Panc1 (cell line): Measurements from ENCODE around the gene HS6ST3. TPM values are rescaled to one million over a fixed set of nuclear protein-coding genes. Genes with fewer than 3 reads are reported as not detected.

ENCODE experiments used
- ATAC-seq: fragments of 200-7000 bp; cut with Tn5 transposase; 2 replicates; pipeline ENCODE4 v1.9.1; 2020; ENCODE audit warnings: mild to moderate bottlenecking, moderate library complexity
- BruUV-seq: library from RNA; stranded (reverse); fragments of 400-500 nt; replicated peaks from 2 replicates; lab custom pipeline; 2021; lab: Mats Ljungman, UMichigan
- CTCF ChIA-PET: fragments of 300-600 bp; sonication (Branson Sonifier 250); formaldehyde crosslinking; loops from one replicate; lab custom pipeline; 2022; ENCODE audit warnings: antibody characterized with exemption; lab: Charles Lee
- POLR2A ChIA-PET: fragments of 300-600 bp; sonication (Branson Sonifier 250); formaldehyde crosslinking; loops from one replicate; lab custom pipeline; 2022; ENCODE audit warnings: antibody characterized with exemption; lab: Charles Lee
- DNase-seq: peaks from one replicate; pipeline ENCODE4 v3.0.0-alpha.2; 2010; ENCODE audit warnings: low read depth, low spot score
- H3K27ac ChIP-seq: 2 replicates; pipeline ENCODE4 v1.5.1; 2011; ENCODE audit warnings: mild to moderate bottlenecking, low read length, inconsistent platforms
- H3K27me3 ChIP-seq: fragments of 200-500 bp; sonication (Bioruptor generic); 2 replicates; pipeline ENCODE4 v1.6.0; 2014; ENCODE audit warnings: low read length, inconsistent platforms; ENCODE audit not compliant: control insufficient read depth, insufficient read depth
- H3K36me3 ChIP-seq: fragments of 200-500 bp; sonication (Bioruptor generic); 2 replicates; pipeline ENCODE4 v1.5.1; 2014; ENCODE audit warnings: inconsistent platforms, mild to moderate bottlenecking, low read length, moderate library complexity; ENCODE audit not compliant: control insufficient read depth, insufficient read depth
- H3K4me1 ChIP-seq: 2 replicates; pipeline ENCODE4 v1.5.1; 2011; ENCODE audit warnings: inconsistent platforms, mild to moderate bottlenecking, low read length, moderate library complexity; ENCODE audit not compliant: control insufficient read depth, insufficient read depth
- H3K4me3 ChIP-seq, 2 experiments: 2 replicates each; pipeline ENCODE4 v1.5.1; 2011 to 2012; ENCODE audit warnings: low read depth in 2 of 2, low read length in 2 of 2, mild to moderate bottlenecking in 2 of 2, inconsistent platforms in 1 of 2, moderate library complexity in 1 of 2
- H3K9me3 ChIP-seq: fragments of 200-500 bp; sonication (Bioruptor generic); 2 replicates; pipeline ENCODE4 v1.5.1; 2014; ENCODE audit warnings: low read depth, mild to moderate bottlenecking, inconsistent platforms, low read length, moderate library complexity; ENCODE audit not compliant: control insufficient read depth, insufficient read depth
- CTCF ChIP-seq: fragments of 450-650 bp; IDR thresholded peaks from 2 replicates; pipeline ENCODE4 v1.5.1; 2017; ENCODE audit warnings: mild to moderate bottlenecking
- POLR2AphosphoS5 ChIP-seq: IDR thresholded peaks from 2 replicates; pipeline ENCODE4 v1.6.1; 2012; ENCODE audit warnings: mild to moderate bottlenecking, low read depth, low read length, moderate library complexity
- REST ChIP-seq, 2 experiments: IDR thresholded peaks; 2 replicates each; pipeline ENCODE4 v1.6.1; 2011 to 2012; ENCODE audit warnings: low read depth in 2 of 2, control low read depth in 1 of 2, low read length in 1 of 2, mild to moderate bottlenecking in 1 of 2, moderate library complexity in 1 of 2; ENCODE audit not compliant: insufficient read depth in 1 of 2
- SIN3A ChIP-seq: IDR thresholded peaks from 2 replicates; pipeline ENCODE4 v1.6.1; 2012; ENCODE audit warnings: low read depth, mild to moderate bottlenecking, low read length, moderate library complexity, borderline replicate concordance; ENCODE audit not compliant: insufficient read depth
- TCF7L2 ChIP-seq: IDR thresholded peaks from 2 replicates; pipeline ENCODE4 v1.6.1; 2011; ENCODE audit warnings: mild to moderate bottlenecking, low read depth, low read length, inconsistent platforms
- in situ Hi-C: cut with HindIII; loops from 2 replicates; pipeline ENCODE4 v1.10.0; 2016; ENCODE audit warnings: low sequenced_read_pairs, low pct_unique_long_range_greater_than_20kb
- intact Hi-C: fragments of 100-400 bp; cut with micrococcal nuclease; formaldehyde crosslinking; loops from one replicate; pipeline ENCODE4 v1.10.0; 2022; ENCODE audit not compliant: unreplicated experiment
- total RNA-seq: library from RNA; stranded (reverse); gene quantifications from one replicate; pipeline ENCODE4 v1.2.1, GENCODE V29; 2021; ENCODE audit not compliant: unreplicated experiment

The HS6ST3 gene
- total RNA-seq, 1 experiment from 2014 or later: 0.13 TPM

DNA sequence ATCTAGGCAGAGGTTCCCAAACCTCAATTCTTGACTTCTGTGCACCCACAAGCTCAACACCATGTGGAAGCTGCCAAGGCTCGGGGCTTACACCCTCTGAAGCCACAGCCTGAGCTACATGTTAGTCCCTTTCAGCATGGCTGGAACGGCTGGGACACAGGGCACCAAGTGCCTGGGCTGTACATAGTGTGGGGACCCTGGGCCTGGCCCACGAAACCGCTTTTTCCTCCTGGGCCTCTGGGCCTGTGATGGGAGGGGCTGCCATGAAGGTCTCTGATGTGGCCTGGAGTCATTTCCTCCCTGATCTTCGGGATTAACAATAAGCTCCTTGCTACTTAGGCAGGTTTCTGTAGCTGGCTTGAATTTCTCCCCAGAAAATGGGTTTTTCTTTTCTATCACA, 108.1 kb downstream of the HS6ST3 start:
- ATAC-seq (no peak), DNase-seq (no peak)
- H3K4me1 ChIP-seq: no peaks in the 10 kb centered on the region
- H3K4me3 ChIP-seq: no peak overlapping the region
- no peak overlapping the region for H3K27ac ChIP-seq
- no peaks in the 10 kb centered on the region; the same call in 1 of the 2 replicates for H3K27me3 ChIP-seq
- in situ Hi-C loops (no loop called here), intact Hi-C loops (no loop called here)
- H3K9me3 ChIP-seq: no peaks in the 10 kb centered on the region
- ChIA-PET POLR2A (no interaction called here), CTCF (no interaction called here)
- no TSS peak for BruUV-seq
- TF ChIP-seq SIN3A (no peak), TCF7L2 (no peak), CTCF (no peak), REST (IDR thresholded peaks at IDR 0.05; ENCODE audit: insufficient read depth in 1 of 2, low read depth in 2 of 2, low read length in 1 of 2) (no peak), POLR2AphosphoS5 (no peak)
- H3K36me3 ChIP-seq: no peaks in the 10 kb centered on the region

DNA sequence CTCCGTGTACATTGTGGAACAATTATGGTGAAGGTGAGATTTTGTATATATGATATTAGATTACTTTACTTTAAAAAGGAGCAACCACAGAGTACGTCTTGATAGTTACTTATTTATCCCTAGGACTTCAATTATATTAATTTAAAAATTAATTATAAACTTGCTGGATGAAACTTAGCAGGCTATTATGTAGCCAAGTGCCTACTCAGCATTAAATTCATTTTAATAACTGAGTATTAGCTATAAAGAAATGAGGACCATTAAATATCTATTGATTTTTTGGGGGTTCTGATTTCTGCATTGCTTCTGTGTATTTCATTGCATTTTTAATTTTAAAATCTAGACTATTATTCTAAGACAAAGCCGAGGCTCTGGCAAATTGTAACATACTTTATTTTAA, 109.4 kb downstream of the HS6ST3 start:
- ATAC-seq: no peak
- in situ Hi-C loops (no loop called here), intact Hi-C loops (no loop called here)
- DNase-seq: no peak
- POLR2A ChIA-PET: no interaction called here
- TF ChIP-seq REST (IDR thresholded peaks at IDR 0.05; ENCODE audit: insufficient read depth in 1 of 2, low read depth in 2 of 2, low read length in 1 of 2) (no peak), POLR2AphosphoS5 (no peak), SIN3A (no peak), TCF7L2 (no peak), CTCF (no peak)
- no peak overlapping the region for H3K27ac ChIP-seq
- no peaks in the 10 kb centered on the region for H3K4me1 ChIP-seq
- no peaks in the 10 kb centered on the region; the same call in 1 of the 2 replicates for H3K27me3 ChIP-seq
- H3K36me3 ChIP-seq: no peaks in the 10 kb centered on the region
- CTCF ChIA-PET: no interaction called here
- H3K9me3 ChIP-seq: no peaks in the 10 kb centered on the region
- no peak overlapping the region for H3K4me3 ChIP-seq
- no TSS peak for BruUV-seq
